ENCODE data around the gene NEGR1.

NEGR1 gene

DNA sequence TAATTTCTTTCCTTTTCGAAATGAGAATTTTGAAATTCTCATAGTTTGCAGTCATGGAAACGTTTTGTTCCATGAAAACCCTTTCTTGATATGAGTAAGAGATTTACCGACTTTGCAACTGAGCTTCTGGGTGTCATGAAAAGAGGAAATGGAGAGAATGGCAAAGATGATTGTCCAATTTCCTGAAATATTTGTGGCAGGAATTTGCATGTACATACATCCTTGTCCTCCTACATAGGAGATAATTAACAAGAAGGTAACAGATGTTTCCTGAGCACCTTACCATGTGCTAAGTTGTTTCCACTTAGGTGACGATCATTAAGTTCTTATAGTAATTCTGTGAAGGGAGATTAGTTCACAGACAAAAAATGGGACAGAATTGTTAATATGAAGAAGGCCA, 170.7 kb downstream of the NEGR1 start:
- DNase-seq, result no peak

DNA sequence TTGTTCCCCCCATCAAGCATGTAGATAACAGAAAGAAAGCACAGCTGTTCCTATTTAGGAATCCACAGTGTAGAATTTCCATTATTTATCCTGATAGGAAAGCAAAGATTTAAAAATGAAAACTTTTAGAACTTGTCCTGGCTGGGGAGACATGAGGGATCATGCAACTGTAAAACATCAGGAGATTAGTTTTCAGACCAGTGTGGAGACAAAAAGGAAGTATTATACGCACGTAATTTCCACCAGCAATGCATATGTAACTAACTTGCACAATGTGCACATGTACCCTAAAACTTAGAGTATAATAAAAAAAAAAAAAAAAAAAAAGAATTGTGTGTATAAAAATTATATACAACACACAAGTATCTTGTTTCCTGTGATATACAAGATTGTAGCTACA, 172.4 kb downstream of the NEGR1 start:
- no peak for DNase-seq

DNA sequence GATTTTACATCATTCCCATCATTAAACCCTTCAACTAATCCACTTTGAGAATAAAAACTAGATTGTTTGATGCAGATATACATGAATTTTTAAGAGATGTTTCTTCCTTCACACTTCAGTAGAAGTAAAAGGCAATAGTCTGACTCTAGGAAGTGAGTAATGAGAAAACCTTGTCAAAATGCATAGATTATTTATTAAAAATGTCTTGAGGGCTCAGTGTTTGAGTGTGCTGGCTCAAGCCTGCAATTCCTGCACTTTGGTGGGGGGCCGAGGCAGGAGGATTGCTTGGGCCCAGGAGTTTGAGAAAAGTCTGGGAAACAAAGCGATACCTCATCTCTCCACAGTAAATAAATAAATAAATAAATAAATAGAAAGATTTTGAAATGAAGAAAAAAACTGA, 177.1 kb downstream of the NEGR1 start:
- DNase-seq, result peak; percentile 27

DNA sequence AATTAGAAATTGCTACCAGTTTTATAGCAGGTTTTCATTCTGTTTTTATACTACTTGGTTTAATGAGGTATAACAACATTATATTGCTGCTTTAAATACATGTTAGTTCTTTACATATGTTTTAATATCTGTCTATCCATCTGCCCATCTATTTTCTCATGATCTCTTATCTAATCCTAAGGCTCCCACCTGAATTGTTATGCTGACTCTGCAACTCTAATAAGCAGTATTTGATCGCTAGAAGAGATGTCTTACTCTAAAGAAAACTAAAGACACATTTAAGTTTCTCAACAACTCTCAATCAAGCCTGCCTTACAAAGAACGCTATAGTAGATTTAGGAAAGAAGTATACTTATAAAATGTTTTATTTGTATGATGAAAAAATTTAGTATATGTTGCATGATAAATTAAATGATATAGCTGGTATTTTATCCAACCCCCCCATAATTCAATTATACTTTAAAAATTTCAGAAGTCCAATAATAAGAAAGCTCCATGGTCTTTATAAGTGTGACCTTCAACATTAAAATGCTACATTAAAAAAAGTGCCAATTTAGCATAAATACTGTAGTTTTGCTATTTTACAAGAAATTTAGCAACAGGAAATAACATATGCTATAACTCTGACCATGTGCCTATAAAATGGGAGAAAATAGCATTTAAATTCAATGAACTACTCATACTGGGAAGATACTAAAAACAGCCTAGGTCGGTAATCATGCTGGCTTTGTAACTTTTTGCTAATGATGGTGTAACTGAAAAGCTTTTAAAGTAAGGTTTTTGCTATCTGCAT, 180.3 kb downstream of the NEGR1 start:
- no peak for DNase-seq

DNA sequence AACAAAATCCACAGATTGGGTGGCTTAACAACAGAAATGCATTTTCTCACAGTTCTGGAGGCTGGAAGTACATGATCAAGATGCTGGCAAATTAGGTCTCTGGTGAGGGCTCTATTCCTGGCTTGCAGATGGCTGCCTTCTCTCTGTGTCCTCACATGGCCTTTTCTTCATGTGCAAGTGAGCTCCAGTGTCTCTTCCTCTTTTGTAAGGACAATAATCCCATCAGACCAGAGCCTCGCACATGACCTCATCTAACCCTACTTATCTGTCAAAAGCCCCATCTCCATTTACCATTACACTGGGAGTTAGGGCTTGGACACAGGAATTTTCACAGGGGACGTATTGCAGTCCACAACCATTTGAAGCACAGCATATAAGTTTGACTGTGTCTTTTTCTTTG, 181.6 kb downstream of the NEGR1 start:
- no peak for DNase-seq

DNA sequence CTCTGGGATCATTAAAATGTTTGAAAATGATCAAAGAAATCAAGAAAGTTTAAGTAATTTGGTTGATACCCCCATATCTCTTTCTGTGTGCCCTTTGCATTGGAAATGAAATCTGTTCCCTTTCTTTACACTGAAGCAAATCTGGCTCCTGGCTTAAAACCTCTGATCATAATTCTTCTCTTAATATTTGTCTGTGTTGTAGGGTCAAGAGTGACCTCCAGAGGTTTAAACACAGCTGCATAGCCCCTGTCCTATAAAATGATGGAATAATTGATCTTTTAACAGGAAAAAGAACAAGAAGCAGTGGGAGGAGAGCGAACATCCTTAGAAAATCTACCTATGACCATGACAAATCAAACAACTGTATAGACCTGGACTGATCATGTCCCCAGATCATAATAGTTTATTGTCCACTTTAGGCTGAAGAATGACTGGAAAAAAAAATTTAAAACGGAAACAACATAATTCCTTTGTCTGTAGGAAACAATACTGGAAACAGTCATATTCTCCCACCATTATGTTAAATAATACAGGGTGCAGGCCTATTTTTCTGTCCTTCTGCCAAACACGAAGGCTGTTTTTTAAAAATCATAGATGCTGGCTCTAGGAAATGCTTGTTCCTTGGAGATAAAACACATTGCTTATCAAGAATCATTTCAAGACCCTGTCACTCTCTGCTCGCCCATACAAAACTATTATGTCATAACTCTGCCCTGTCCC, 184.3 kb downstream of the NEGR1 start:
- no peak for DNase-seq

DNA sequence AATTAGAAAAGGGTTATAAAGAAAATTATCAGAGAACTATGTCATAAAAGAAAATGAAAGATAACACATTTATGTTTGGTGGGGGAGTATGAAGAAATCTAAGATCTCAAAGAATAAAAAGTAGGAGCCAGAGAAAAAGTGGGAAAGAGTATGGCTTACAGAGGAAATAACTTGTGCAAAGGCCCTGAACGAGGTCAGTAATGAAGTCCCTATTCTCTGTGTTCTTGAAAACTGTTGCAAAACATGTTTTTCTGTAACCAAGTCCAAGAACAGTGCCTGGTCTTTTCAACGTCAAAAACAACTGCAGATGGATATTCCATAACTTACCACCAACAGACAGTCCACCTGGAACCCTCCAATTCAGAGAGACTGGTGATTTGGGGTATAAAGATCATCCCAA, 188.1 kb downstream of the NEGR1 start:
- DNase-seq, result no peak

DNA sequence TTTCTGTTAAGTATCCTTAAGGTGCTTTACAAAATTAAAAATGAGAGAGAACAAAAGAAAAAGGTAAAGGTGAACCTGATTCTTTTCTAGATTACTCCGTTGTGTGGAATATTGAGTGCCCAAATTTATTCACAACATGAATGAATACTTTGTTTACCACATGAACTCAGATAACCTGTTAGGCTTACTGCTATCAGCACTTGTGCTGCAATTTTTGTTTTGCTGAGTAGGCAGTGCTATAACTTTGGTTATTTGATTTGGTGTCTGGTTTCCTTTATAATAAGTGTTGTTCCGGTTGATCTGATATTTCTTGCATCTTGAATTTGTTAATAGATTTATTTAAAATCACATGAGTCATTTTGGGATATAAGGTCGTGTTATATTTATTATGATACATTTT, 195.9 kb downstream of the NEGR1 start:
- DNase-seq, result no peak

DNA sequence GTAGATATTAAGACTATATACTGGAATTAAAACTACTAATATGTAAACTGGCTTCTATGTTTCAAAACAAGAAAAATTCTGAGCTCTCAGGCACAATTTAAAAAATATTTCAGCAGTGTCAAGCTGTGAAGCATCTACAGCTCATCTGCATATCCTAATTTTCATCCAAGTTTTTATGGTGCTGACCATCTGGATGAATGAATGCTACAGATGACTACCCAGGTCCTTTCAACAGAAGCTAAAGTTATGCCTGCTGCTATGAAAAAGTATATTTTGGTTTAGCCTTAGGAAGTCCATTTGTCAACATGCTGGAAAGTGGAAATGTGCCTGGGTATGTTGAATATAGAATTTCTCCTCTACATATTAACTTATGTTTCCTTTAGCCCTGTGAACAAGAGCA, 206.9 kb downstream of the NEGR1 start:
- no peak for DNase-seq

DNA sequence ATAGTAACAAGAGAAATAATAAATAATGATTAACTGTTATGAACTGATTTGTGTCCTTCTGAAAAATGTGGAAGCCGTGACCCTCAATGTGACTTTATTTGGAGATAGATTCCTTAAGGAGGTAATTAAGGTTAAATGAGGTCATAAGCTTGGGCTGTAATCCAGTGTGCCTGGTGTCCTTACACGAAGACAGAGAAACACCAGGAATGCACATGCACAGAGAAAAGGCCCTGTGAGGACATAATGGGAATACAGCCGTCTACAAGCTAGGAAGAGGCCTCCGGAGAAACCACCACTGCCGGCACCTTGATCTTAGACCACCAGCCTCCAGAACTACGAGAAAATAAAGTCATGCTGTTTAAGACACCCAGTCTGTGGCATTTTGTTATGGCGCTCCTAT, 215.9 kb downstream of the NEGR1 start:
- DNase-seq, result no peak

DNA sequence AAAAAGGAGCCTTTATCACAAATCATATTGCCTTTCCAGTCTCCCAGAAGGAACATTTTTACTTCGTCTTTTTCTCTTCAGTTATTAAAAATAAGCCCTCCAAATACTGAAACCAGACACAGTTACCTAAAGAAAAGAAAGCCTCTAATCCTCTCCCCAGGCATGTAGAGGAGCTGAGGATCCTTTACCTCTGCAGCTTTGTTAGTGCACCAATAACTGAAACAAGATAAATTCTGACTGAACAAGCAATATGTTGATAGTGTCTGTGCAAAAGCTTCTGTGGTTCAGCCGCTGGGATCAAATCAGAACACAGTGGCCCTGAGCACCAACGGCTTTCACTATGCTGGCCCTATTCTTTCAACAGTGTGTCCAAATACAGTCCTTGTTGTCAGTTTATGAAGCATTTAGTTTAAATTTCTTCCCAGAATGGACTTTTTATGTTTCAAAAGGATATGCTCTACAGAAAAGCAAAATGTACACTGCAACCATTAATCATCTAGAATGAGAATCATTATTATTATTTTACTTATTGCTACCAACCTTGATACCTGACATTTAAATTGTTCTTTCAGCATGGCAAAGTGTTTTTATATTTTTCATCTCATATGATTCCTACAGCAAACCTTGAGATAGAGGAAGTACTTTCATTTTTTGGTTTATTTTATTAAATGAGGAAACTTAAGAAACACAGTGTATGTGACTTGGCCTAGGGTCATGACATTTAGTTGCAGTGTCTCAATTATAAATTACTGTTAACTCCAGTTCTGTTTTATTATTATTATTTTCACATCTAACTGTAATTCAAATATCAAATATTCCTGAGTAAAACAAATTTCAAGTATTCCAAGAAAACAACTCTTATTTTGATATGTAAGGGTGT, 217.9 kb downstream of the NEGR1 start:
- DNase-seq, result no peak

DNA sequence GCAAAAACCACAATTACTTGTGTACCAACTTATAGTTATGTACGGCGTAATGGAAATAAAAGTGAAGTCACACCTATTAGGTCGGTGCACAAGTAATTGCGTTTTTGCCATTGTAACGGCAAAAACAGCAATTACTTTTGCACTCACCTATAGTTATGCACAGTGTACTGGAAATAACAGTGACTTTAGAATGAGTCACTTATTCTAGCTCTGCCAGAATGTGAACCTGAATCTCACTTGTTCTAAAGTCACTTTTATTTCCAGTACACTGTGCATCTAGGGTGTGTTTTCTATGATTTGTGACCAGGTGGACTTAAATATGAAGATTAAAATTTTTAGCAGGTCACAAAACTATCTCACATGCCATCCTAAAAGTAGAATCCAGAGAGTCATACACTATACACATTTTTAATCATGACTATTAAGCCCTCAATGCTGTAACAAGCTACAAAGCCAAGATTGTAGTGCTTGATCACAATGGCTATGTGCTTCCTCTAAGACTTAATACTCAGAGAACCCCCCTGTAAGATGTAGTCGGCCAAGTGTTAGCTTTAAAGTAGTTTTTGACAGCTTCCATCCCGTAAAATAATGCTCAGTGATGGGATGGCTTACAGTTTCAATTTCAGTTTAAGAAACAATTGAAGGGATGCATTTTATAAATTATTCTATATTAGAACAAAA, 218.8 kb downstream of the NEGR1 start:
- DNase-seq, result no peak

DNA sequence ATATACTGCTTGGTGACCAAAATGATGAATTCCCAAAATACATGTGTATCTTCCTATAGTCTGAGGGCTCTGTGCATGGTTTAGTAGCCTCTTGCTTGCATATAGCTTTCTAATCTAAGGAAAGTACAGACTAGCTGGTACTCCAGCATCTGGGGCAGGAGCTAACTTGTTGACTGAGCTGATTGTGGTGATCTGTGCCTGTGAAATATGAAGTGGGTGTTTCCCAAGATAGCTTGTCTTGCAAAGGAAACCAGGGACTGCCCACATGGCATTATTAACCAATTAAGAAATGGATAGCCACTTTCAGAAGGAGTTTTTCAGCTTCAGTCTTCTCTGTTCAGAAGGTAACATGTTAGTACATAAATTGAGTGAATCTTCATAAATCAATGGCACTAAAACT, 219.8 kb downstream of the NEGR1 start:
- DNase-seq, result no peak

DNA sequence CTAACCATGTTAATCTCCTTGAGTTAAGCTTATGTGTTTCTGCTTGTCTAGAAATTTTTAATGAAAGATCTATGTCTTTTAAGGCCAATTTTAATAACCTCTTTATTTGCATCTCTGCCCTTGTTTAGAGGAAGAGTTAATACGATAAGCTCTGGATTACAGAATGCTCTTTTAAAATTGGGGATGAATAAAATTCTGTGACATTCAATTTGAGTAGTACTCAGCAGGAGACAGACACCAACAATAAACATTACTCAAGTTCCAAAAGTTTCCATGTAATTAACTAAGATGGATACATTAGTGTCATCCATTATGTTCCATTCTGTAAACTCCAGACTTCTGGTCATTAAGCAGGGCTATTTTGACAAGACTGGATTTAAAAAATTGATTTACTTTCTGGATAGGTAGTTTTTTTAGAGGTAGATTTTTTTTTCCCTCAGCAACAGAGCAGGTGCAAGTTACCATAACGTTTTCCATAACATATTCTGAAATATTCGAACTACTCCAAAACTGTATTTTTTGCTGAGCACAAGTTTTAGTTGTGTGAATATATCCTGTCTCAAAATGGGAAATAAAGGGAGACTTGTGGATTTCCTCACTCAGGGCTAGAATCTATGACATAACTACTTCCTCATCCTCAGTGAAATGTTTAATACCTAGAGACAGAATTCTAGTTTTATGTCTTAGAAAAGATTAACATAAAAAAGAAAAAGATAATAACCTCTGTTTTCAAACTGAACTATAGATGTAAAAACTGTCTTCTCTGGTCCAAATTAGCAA, 221.7 kb downstream of the NEGR1 start:
- no peak for DNase-seq

DNA sequence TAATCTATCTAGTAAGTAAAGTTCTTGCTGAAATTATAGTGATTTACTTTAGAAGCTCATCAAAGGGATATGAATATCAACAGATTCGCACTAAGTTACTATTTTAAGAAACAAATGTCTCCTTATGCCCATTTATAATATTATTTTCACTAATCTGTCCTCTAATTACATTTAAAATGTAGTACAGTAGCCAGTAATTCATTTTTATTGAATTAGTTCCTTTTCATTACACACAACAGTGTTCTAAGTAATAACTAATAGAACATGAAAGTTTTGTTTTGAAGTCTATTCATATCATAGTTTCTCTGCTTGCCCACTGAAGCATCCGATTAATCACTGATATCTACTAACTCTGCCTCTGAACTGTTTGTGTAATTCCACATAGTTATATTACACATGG, 225.8 kb downstream of the NEGR1 start:
- no peak for DNase-seq

DNA sequence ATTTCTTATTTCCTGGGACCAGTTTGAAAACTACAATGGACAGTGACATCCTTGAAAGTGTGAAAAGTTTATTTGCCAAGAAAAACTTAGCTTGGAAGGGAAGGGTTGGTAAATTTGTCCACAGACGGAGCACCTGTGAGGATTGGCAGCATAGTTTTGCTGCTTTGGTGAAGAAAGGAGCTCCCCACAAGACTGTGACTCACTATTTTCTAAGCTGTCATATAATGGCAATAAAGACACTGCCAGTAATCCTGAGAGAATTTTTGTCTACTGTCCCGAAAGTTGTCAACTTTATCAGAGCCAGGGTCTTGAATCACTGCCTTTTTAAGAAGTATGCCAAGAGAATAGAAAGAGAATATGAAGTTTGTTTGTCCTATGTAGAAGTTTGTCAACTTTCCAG, 230.8 kb downstream of the NEGR1 start:
- peak; percentile 1 for DNase-seq

DNA sequence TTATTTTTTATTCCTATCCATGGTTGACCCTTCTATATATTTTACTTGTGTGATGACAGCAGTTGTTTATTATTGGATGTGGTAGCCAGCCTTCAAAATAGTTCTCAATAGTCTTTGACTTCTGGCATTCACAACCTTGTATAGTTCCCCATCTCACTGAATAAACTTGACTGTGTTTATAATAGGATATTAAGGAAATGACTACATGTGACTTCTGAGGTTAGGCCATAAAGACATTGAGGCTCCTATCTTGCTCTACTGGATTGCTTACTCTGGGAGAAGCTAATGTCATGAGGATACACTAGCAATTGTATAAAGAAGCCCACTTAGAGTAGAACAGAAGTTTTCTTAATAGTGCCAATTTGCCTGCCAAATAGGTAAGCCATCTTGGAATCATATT, 231.8 kb downstream of the NEGR1 start:
- DNase-seq, result no peak

DNA sequence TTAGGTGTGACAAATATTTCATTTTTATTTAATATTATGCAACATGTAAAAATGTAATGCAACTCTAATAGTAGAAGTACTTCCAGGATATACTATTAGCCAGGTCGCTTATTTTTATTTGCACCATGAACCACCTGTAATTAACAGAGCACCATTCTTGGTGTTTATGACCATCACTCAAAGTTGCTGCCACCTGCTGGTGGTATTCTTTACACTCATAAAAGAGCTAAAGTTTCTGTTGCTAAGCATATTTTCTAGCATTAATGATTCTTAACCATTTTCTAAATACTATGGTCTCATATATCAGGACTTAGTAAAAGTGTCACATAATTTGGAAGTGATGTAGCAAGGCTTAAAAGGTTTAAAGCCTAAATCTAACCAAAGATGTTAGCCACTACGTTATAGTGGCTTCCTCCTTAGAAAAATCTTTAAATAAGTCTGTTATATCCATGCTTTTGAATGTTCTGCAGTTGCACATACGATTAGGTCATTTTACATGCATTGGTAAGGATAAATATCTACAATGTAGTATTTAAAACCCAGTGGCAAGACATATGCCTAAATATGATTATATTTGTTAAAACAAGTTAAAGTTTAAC, 244.5 kb downstream of the NEGR1 start:
- peak; percentile 26 for DNase-seq

DNA sequence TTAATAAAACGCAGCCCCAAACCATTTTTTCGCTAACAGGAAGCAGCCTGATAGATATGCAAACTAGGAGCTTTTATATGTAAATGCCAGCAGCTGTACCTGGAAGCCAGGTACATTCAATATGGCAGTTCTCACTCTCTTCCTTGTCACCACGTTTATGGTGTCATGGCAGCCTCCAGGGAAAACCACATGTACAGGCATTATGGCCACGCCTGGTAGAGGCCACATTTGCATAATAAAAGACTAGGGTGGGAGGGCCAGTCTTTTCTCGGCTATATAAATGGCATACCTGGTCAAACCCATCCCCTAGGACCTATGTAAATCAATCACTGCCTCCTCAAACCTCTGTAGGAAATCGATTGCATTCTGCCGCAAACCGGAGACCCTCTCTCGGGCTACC, 247.5 kb downstream of the NEGR1 start:
- no peak for DNase-seq

DNA sequence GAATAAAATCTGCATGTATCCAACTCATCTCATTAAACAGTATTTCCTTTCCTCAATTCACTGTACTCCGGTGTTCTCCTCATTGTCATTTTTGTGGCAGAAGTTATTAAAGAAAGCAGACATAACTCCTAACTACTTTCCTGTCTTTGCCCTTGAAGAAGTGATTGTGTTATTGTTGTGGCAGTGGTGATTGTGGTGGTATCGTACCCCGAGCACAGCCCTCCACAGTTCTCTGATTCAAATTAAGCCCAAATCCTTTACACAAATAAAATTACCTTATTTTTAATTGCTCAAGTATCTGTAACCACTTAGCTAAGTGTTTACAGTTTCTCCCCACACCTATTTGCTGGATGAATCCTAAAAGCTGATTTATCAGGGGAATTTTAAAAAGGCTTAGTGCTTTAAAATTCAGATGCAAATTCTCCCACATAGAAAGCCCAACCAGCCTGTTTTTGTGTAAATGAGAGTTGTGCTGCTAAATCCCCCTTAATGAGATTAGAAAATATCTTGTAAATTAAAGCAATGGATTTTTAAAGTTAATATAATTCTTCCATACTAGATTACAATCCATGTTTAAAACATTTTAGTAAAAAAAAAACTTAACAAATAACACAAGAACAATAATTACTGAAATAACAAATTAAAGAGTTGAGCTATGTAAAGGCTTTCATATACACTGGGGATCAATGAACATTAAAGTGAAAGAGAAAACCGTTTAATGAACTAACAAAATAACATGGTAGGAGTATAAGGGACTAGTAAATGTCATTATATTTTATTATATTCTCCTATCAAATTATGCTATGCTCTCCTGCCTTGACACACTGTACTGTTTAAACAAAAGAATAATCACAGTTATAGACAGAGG, 259.0 kb downstream of the NEGR1 start:
- no peak for DNase-seq

DNA sequence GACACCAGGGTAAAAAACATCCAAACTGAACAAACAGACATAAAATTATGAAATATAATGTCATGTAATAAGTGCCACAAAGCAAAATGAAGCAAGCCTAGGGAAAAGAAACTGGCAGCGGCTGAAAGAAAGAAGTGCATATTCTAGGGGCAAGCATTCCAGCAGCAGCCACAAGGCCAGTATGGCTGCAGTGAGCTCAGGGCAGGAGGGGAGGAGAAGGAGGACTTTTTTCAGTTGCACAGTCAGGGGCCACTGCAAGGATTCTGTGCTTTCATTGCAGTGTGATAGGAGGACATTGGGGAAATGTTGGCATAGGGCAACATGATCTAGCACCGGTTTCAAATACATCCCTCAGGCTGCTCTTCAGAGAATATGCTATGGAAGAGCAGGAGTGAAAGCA, 263.8 kb downstream of the NEGR1 start:
- DNase-seq, result no peak
